A673 (cell line): ENCODE data around the gene MTR. TPM values are rescaled to one million over a fixed set of nuclear protein-coding genes. Genes with fewer than 3 reads are reported as not detected.
A peak's percentile ranks its signal among the peaks of the same experiment; 100 is the strongest.

Experiments used
- BruUV-seq: library from RNA; stranded (reverse); fragments of 400-500 nt; replicated peaks from 2 replicates; lab custom pipeline; 2021; lab: Mats Ljungman, UMichigan
- CTCF ChIA-PET: fragments of 300-600 bp; sonication (Branson Sonifier 250); formaldehyde crosslinking; loops from one replicate; lab custom pipeline; 2022; ENCODE audit warnings: antibody characterized with exemption; lab: Charles Lee
- POLR2A ChIA-PET: fragments of 300-600 bp; sonication (Branson Sonifier 250); formaldehyde crosslinking; loops from one replicate; lab custom pipeline; 2022; ENCODE audit warnings: antibody characterized with exemption; ENCODE audit not compliant: low non-redundant PET; lab: Charles Lee
- DNase-seq: peaks from one replicate; pipeline ENCODE4 v3.0.0-alpha.2; 2015; ENCODE audit warnings: low spot score
- H3K27ac ChIP-seq: fragments of 200-600 bp; sonication (generic); 2 replicates; pipeline ENCODE4 v1.5.1; 2016; ENCODE audit warnings: mixed run types, low read depth, mild to moderate bottlenecking, mixed read lengths, antibody characterized with exemption, low read length; ENCODE audit not compliant: poor library complexity, severe bottlenecking
- H3K27me3 ChIP-seq: fragments of 200-600 bp; sonication (generic); replicated peaks from 2 replicates; pipeline ENCODE4 v1.6.1; 2017; ENCODE audit warnings: mixed run types, low read depth, mild to moderate bottlenecking, mixed read lengths, antibody characterized with exemption, low read length; ENCODE audit not compliant: insufficient read depth, poor library complexity
- H3K36me3 ChIP-seq: fragments of 200-600 bp; sonication (generic); 2 replicates; pipeline ENCODE4 v1.6.1; 2016; ENCODE audit warnings: mixed run types, mild to moderate bottlenecking, mixed read lengths, antibody characterized with exemption, low read length; ENCODE audit not compliant: insufficient read depth, poor library complexity, severe bottlenecking
- H3K4me1 ChIP-seq: fragments of 200-600 bp; sonication (generic); 2 replicates; pipeline ENCODE4 v1.6.1; 2017; ENCODE audit warnings: mixed run types, mild to moderate bottlenecking, mixed read lengths, antibody characterized with exemption, low read length; ENCODE audit not compliant: insufficient read depth, poor library complexity, severe bottlenecking
- H3K4me3 ChIP-seq: fragments of 200-600 bp; sonication (generic); 2 replicates; pipeline ENCODE4 v1.5.1; 2016; ENCODE audit warnings: low read depth, mixed run types, mild to moderate bottlenecking, mixed read lengths, low read length; ENCODE audit not compliant: poor library complexity, severe bottlenecking
- H3K9me3 ChIP-seq: fragments of 200-600 bp; sonication (generic); 2 replicates; pipeline ENCODE4 v1.6.1; 2016; ENCODE audit warnings: mixed run types, low read depth, mild to moderate bottlenecking, mixed read lengths, antibody characterized with exemption, low read length; ENCODE audit not compliant: poor library complexity, severe bottlenecking
- CTCF ChIP-seq: fragments of 300-800, 200-600 bp; sonication (generic); conservative IDR thresholded peaks from 2 replicates; pipeline ENCODE4 v1.5.1; 2017; ENCODE audit warnings: low read depth, mild to moderate bottlenecking, antibody characterized with exemption, low read length, moderate library complexity, mixed read lengths
- EZH2 ChIP-seq: fragments of 200-600 bp; sonication (generic); IDR thresholded peaks from 2 replicates; pipeline ENCODE4 v1.6.1; 2017; ENCODE audit warnings: borderline replicate concordance, low read depth, mild to moderate bottlenecking, mixed read lengths, antibody characterized with exemption, low read length; ENCODE audit not compliant: poor library complexity, severe bottlenecking
- intact Hi-C: fragments of 100-400 bp; cut with micrococcal nuclease; formaldehyde crosslinking; loops from one replicate; pipeline ENCODE4 v1.10.0; 2022; ENCODE audit not compliant: unreplicated experiment
- total RNA-seq: library from RNA; stranded (reverse); gene quantifications from 2 replicates; pipeline ENCODE4 v1.2.3, GENCODE V29; 2021

Gene MTR
- total RNA-seq, 1 experiment from 2014 or later, result 36.0 TPM

DNA sequence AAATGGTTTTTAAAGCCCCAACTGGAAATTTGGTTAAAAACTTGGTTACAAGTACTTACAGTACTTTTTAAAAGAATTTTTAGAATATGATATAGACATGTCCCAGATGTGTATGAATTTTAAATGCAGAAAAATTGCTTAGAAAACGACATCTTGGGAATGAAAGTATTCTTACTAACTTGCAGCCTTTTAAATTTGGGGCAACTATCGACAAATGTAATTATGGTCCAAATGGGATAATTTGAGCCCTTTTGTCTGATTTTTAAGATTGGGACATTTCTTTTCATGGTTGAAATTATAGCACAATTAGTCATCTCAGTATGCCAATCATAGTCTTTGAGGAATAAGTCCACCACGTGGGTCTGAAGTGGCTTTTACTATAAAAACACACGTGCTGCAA lies 43.2 kb upstream of the MTR start:
- ChIA-PET POLR2A (no interaction called here), CTCF (interaction anchor here (0.6 kb wide), 1 partner anchor 142 kb away, joined by 7 read pairs; no protein-coding TSS in a partner anchor)
- no peak for DNase-seq
- intact Hi-C loops, result loop anchor here (5.0 kb wide), 1 partner anchor 145 kb away; no protein-coding TSS in a partner anchor
- H3K27ac ChIP-seq, result no peak overlapping the region
- H3K36me3 ChIP-seq, result peaks cover 66% of the 10 kb centered on the region
- no peaks in the 10 kb centered on the region for H3K4me1 ChIP-seq
- H3K9me3 ChIP-seq, result no peaks in the 10 kb centered on the region
- no peaks in the 10 kb centered on the region for H3K27me3 ChIP-seq
- no TSS peak for BruUV-seq
- TF ChIP-seq CTCF (no peak), EZH2 (no peak)
- H3K4me3 ChIP-seq, result no peak overlapping the region

- POLR2A ChIA-PET, result no interaction called here
- peaks cover 62% of the 10 kb centered on the region for H3K36me3 ChIP-seq
These were observed 41.6 kb upstream of the MTR start for GRCh38 chr1:236753516-236753915.

DNA sequence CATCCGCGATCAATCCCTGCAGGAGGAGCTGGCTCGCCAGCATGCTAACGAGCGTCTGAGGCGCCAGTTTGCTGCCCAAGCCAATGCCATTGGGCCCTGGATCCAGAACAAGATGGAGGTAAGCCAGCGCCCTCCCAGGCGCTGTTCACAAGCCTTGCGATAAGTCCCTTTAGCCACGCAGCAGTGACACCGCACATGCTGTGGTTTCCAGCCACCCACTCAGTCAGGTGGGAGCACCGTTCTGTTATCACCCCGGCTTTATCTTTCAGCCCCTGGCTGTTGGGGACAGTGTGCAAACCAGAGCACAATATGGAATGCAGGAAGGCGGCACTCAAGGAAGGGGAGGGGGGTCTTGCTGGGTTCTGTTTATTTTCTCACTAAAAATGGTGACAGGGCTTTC lies 41.1 kb upstream of the MTR start:
- H3K36me3 ChIP-seq, result peaks cover 61% of the 10 kb centered on the region
- ChIA-PET CTCF (interaction anchor here (0.6 kb wide), 1 partner anchor 818 kb away, joined by 4 read pairs; no protein-coding TSS in a partner anchor), POLR2A (no interaction called here)
- TF ChIP-seq EZH2 (no peak), CTCF (no peak)
- no peak for DNase-seq
- no peaks in the 10 kb centered on the region for H3K4me1 ChIP-seq
- no peak overlapping the region for H3K4me3 ChIP-seq
- no peaks in the 10 kb centered on the region for H3K27me3 ChIP-seq
- H3K9me3 ChIP-seq, result no peaks in the 10 kb centered on the region
- no TSS peak for BruUV-seq
- H3K27ac ChIP-seq, result no peak overlapping the region
- intact Hi-C loops, result loop anchor here (5.0 kb wide), 1 partner anchor 147 kb away; no protein-coding TSS in a partner anchor

More at GRCh38 chr1:236753516-236753915, 41.6 kb upstream of the MTR start:
- Histone ChIP-seq H3K9me3 (no peaks in the 10 kb centered on the region), H3K4me3 (no peak overlapping the region), H3K27ac (no peak overlapping the region), H3K4me1 (no peaks in the 10 kb centered on the region), H3K27me3 (no peaks in the 10 kb centered on the region)
- CTCF ChIA-PET, result interaction anchor here (0.6 to 0.7 kb wide), 2 partner anchors 809 to 819 kb away, joined by 3 to 4 read pairs; no protein-coding TSS in a partner anchor
- peak; percentile 27 for DNase-seq
- intact Hi-C loops, result loop anchor here (5.0 kb wide), 1 partner anchor 146 kb away; no protein-coding TSS in a partner anchor
- TF ChIP-seq EZH2 (no peak), CTCF (peak; percentile 30; the same call in 1 of the 2 replicates)
- BruUV-seq, result no TSS peak
